Type B pancreatic cell (in vitro differentiated cells): ENCODE measurements around the gene CSRNP2. TPM values are rescaled to one million over a fixed set of nuclear protein-coding genes. Genes with fewer than 3 reads are reported as not detected.

ENCODE experiments used
- DNase-seq: peaks from one replicate; pipeline ENCODE4 v3.0.0; 2021; ENCODE audit warnings: mixed read lengths; ENCODE audit not compliant: unreplicated experiment; ENCODE audit errors: extremely low spot score
- H3K27ac Mint-ChIP-seq: 2 replicates; pipeline ENCODE4 v1.8.0; 2021; ENCODE audit warnings: mild to moderate bottlenecking, mixed read lengths
- H3K27me3 Mint-ChIP-seq: 2 replicates; pipeline ENCODE4 v1.8.0; 2021; ENCODE audit warnings: mixed read lengths
- H3K36me3 Mint-ChIP-seq: 2 replicates; pipeline ENCODE4 v1.8.0; 2021; ENCODE audit warnings: mixed read lengths
- H3K4me1 Mint-ChIP-seq: one replicate; pipeline ENCODE4 v1.8.0; 2021; ENCODE audit warnings: mixed read lengths; ENCODE audit not compliant: unreplicated experiment
- H3K4me3 Mint-ChIP-seq: 2 replicates; pipeline ENCODE4 v1.8.0; 2021; ENCODE audit warnings: mild to moderate bottlenecking, mixed read lengths
- H3K9me3 Mint-ChIP-seq: 2 replicates; pipeline ENCODE4 v1.8.0; 2021; ENCODE audit warnings: mixed read lengths
- CTCF ChIP-seq: fragments of 200-600 bp; sonication (generic); conservative IDR thresholded peaks from 2 replicates; pipeline ENCODE4 v1.5.0; 2021; ENCODE audit warnings: antibody characterized with exemption, mild to moderate bottlenecking
- total RNA-seq: library from RNA; stranded (reverse); gene quantifications from 2 replicates; pipeline ENCODE4 v1.2.1, GENCODE V29; 2021; ENCODE audit warnings: low replicate concordance

CSRNP2 gene
- total RNA-seq, 1 donor from 2014 or later = 55.5 TPM

- H3K27me3 Mint-ChIP-seq = peaks cover 4% of the 10 kb centered on the region
- peak; percentile 93 for DNase-seq
- H3K4me3 Mint-ChIP-seq = peak within 1 kb of the TSS; percentile 99
- TF ChIP-seq CTCF = no peak
- peak within 1 kb of the TSS; percentile 86 for H3K27ac Mint-ChIP-seq
- no peaks in the 10 kb centered on the region for H3K36me3 Mint-ChIP-seq
- H3K4me1 Mint-ChIP-seq = peaks cover 48% of the 10 kb centered on the region
- no peaks in the 10 kb centered on the region for H3K9me3 Mint-ChIP-seq
These were observed 57.4 kb downstream of the CSRNP2 start, which contains the start of gene SLC11A2 for GRCh38 chr12:51025836-51026638. Gene SLC11A2 (minus strand): TSS chr12:51026384. CDS start chr12:51010728, 15,656 bp downstream.

- H3K4me3 Mint-ChIP-seq = peak overlapping the region; percentile 99
- no peaks in the 10 kb centered on the region for H3K36me3 Mint-ChIP-seq
- no peaks in the 10 kb centered on the region for H3K9me3 Mint-ChIP-seq
- peaks cover 48% of the 10 kb centered on the region for H3K4me1 Mint-ChIP-seq
- H3K27ac Mint-ChIP-seq = peak overlapping the region; percentile 86
- TF ChIP-seq CTCF = no peak
- H3K27me3 Mint-ChIP-seq = peaks cover 4% of the 10 kb centered on the region
- DNase-seq = no peak
These were observed 58.0 kb downstream of the CSRNP2 start for GRCh38 chr12:51025338-51025835.

- no peak for TF ChIP-seq CTCF
- no peaks in the 10 kb centered on the region for H3K9me3 Mint-ChIP-seq
- no peaks in the 10 kb centered on the region for H3K36me3 Mint-ChIP-seq
- peak overlapping the region; percentile 99 for H3K4me3 Mint-ChIP-seq
- H3K4me1 Mint-ChIP-seq = peaks cover 40% of the 10 kb centered on the region
- no peak for DNase-seq
- H3K27ac Mint-ChIP-seq = peak overlapping the region; percentile 86
- peaks cover 3% of the 10 kb centered on the region for H3K27me3 Mint-ChIP-seq
These were observed 59.6 kb downstream of the CSRNP2 start for GRCh38 chr12:51023625-51024382.

GRCh38 chr12:51021694-51022093, 61.7 kb downstream of the CSRNP2 start:
- Mint-ChIP-seq H3K4me1 (peaks cover 24% of the 10 kb centered on the region), H3K4me3 (no peak overlapping the region), H3K27me3 (no peaks in the 10 kb centered on the region), H3K9me3 (no peaks in the 10 kb centered on the region), H3K36me3 (no peaks in the 10 kb centered on the region), H3K27ac (no peak overlapping the region)
- no peak for TF ChIP-seq CTCF
- no peak for DNase-seq

- Mint-ChIP-seq H3K36me3 (no peaks in the 10 kb centered on the region), H3K4me1 (peaks cover 24% of the 10 kb centered on the region), H3K9me3 (no peaks in the 10 kb centered on the region), H3K4me3 (no peak overlapping the region), H3K27ac (no peak overlapping the region), H3K27me3 (no peaks in the 10 kb centered on the region)
- no peak for DNase-seq
- TF ChIP-seq CTCF = no peak
These were observed 62.8 kb downstream of the CSRNP2 start for GRCh38 chr12:51020448-51021182.
